ENCODE data around the gene OTOF.
A peak's percentile ranks its signal among the peaks of the same experiment; 100 is the strongest.
"Not testable (repeated sequence)": the region's sequence is repeated elsewhere in the genome, so short reads cannot be mapped to it uniquely, and the experiment has no call there.

OTOF gene

DNA sequence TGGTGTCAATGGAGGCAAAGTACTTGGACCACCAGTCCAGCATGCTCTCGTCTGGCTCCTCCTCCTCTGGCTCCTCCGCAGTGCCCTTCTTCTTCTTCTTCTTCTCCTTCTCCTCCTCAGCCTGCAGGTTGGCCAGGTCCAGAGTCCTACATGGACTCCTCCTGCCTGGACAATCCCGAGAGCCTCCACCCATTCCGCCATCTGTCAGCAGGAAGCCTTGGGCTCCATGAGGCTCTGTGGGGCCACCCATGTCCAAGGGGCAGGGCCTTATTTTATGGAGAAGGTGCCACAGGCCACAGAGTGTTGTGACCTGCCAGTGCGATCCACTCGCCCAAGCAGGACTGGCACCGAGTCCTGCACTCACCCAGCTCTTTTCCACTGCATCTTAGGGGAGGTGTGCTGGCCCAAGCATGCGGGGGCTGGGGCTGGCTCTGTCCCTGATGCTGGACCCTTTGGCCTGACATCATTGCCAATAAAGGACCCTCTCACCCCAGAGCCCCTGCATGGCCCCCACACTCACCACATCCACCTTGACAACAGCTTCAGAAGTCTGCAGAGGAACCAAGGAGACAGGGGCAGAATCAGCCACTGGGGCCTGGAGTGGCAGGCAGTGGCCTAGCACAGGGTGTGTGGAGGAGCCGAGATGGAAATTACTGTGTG lies 7.2 kb downstream of the OTOF start:
- H3K9ac ChIP-seq = no peak overlapping the region
- H3K27me3 ChIP-seq (ENCODE audit: control insufficient read depth, insufficient read depth, low read length) = no peaks in the 10 kb centered on the region
- H3K4me1 ChIP-seq = no peaks in the 10 kb centered on the region
- H3K9me3 ChIP-seq (ENCODE audit: control insufficient read depth, low read length) = no peaks in the 10 kb centered on the region
- H3K27ac ChIP-seq = no peak overlapping the region
- H3K4me3 ChIP-seq (ENCODE audit: low read depth, low read length) = no peak overlapping the region
- no peaks in the 10 kb centered on the region for H3K79me2 ChIP-seq
- no peak overlapping the region for H3K4me2 ChIP-seq (ENCODE audit: low read length)
- TF ChIP-seq, protein P1, sequence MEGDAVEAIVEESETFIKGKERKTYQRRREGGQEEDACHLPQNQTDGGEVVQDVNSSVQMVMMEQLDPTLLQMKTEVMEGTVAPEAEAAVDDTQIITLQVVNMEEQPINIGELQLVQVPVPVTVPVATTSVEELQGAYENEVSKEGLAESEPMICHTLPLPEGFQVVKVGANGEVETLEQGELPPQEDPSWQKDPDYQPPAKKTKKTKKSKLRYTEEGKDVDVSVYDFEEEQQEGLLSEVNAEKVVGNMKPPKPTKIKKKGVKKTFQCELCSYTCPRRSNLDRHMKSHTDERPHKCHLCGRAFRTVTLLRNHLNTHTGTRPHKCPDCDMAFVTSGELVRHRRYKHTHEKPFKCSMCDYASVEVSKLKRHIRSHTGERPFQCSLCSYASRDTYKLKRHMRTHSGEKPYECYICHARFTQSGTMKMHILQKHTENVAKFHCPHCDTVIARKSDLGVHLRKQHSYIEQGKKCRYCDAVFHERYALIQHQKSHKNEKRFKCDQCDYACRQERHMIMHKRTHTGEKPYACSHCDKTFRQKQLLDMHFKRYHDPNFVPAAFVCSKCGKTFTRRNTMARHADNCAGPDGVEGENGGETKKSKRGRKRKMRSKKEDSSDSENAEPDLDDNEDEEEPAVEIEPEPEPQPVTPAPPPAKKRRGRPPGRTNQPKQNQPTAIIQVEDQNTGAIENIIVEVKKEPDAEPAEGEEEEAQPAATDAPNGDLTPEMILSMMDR (IDR thresholded peaks at IDR 0.05) = no peak
- no peak overlapping the region for H2AFZ ChIP-seq
- no peaks in the 10 kb centered on the region for H3K36me3 ChIP-seq (ENCODE audit: control insufficient read depth, insufficient read depth, low read length)

DNA sequence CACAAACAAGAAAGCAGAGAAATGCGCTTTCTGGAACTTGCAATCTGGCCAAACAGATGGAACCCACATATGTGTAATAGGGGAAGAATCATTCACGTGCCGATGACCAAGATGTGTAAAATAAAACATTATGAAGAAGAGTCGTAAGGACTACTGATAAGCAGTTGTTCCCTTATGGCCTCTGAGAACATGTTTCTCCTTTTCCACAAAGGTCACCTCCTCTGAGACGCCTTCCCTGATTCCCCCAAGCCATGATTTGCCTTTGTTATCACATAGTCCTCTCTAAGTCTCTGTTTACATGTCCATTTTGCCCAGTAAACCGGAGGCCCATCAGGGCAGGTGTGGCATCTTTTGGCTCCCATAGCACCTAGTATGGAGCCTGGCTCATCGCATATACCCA lies 8.0 kb downstream of the OTOF start:
- Histone ChIP-seq H3K36me3 (ENCODE audit: control insufficient read depth, insufficient read depth, low read length) (no peaks in the 10 kb centered on the region), H2AFZ (no peak overlapping the region), H3K4me2 (ENCODE audit: low read length) (no peak overlapping the region), H3K79me2 (no peaks in the 10 kb centered on the region), H3K4me1 (no peaks in the 10 kb centered on the region), H3K4me3 (ENCODE audit: low read depth, low read length) (no peak overlapping the region), H3K27ac (no peak overlapping the region), H3K27me3 (ENCODE audit: control insufficient read depth, insufficient read depth, low read length) (no peaks in the 10 kb centered on the region), H3K9me3 (ENCODE audit: control insufficient read depth, low read length) (no peaks in the 10 kb centered on the region), H3K9ac (no peak overlapping the region)
- TF ChIP-seq, protein P1 (IDR thresholded peaks at IDR 0.05) = no peak

DNA sequence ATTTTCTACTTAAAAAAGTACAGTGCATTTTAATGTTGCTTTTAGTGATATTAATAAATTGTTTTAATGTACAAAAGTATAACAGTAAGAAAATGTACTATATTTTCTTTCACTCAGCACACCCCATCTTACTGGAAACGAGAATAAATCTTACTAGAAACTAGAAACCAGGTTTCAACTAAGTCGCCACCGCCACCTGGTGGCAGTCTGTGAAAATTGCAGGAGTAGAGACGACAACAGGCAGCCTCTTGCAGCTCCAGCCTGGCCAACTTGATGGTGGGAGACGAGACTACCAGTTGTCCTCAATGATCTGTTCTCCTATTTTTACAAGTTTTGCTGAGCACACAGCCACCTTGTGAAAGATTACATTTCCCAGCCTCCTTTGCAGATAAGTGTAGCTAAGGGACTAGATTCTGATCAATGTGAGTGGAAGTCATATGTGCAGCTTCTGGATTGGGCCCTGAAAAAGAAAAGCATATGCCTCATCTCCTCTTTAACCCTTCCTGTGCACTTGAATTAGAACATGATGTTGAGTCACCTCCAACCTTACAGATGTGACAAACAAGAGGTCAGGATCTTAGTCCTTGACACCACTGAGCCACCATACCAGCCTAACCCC lies 8.7 kb downstream of the OTOF start:
- TF ChIP-seq, protein P1 (IDR thresholded peaks at IDR 0.05) = peak; percentile 64
- Histone ChIP-seq H3K9me3 (ENCODE audit: control insufficient read depth, low read length) (no peaks in the 10 kb centered on the region), H3K79me2 (no peaks in the 10 kb centered on the region)

DNA sequence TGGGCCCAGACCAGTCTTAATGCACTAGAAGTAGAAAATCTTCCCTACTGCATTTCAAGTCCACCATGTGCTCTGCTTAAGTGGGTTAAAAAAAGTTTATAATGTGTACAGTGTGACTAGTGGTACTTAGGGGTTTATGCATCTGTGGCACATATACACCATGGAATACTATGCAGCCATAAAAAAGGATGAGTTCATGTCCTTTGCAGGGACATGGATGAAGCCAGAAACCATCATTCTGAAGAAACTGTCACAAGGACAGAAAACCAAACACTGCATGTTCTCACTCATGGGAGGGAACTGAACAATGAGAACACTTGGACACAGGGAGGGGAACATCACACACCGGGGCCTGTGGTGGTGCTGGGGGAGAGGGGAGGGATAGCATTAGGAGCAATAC lies 9.4 kb downstream of the OTOF start:
- H3K4me3 ChIP-seq (ENCODE audit: low read depth, low read length); H2AFZ ChIP-seq; H3K27ac ChIP-seq; H3K4me1 ChIP-seq; H3K27me3 ChIP-seq (ENCODE audit: control insufficient read depth, insufficient read depth, low read length); H3K9me3 ChIP-seq (ENCODE audit: control insufficient read depth, low read length); H3K79me2 ChIP-seq; H3K36me3 ChIP-seq (ENCODE audit: control insufficient read depth, insufficient read depth, low read length); H3K4me2 ChIP-seq (ENCODE audit: low read length); H3K9ac ChIP-seq: not testable (repeated sequence)

More for the DNA sequence above, 8.7 kb downstream of the OTOF start:
- H3K4me2 ChIP-seq (ENCODE audit: low read length) = no peak overlapping the region
- no peaks in the 10 kb centered on the region for H3K36me3 ChIP-seq (ENCODE audit: control insufficient read depth, insufficient read depth, low read length)
- no peak overlapping the region for H3K9ac ChIP-seq
- no peaks in the 10 kb centered on the region for H3K4me1 ChIP-seq
- H2AFZ ChIP-seq = no peak overlapping the region
- H3K27me3 ChIP-seq (ENCODE audit: control insufficient read depth, insufficient read depth, low read length) = no peaks in the 10 kb centered on the region
- H3K4me3 ChIP-seq (ENCODE audit: low read depth, low read length) = no peak overlapping the region
- no peak overlapping the region for H3K27ac ChIP-seq

DNA sequence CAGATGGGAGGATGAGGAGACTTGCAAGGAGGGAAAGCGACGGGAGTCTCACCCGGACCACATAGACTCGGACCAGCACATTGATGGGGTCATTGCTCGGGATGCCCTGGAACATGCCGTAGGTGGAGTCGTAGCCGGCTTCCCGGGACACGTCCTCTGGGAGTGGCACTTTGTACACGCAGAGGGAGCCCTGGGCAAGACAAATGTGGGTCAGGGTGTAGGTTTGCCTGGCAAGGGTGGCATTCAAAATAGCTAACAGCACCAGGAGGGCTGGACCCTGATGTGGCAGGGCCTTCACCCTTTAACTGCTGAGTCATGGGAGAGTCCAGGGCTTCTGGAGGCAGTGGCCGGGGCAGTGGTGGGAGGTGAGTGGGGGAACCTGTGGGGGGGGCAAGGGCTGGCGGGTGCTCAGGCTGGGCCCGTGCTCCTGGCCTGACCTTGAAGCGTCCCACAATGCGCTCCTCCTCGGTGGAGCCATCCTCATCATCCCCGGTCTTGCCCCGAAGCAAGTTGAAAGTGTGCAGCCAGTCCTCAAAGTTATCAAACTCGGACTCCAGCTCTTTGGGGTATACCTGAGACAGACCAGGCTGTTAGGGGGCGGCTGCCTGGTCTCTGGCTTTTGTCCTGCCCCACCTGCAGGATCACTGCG lies 11.1 kb downstream of the OTOF start:
- no peak overlapping the region for H3K4me2 ChIP-seq (ENCODE audit: low read length)
- H3K4me3 ChIP-seq (ENCODE audit: low read depth, low read length) = no peak overlapping the region
- TF ChIP-seq, protein P1 (IDR thresholded peaks at IDR 0.05) = no peak
- H3K4me1 ChIP-seq = no peaks in the 10 kb centered on the region
- H3K36me3 ChIP-seq (ENCODE audit: control insufficient read depth, insufficient read depth, low read length) = no peaks in the 10 kb centered on the region
- H3K79me2 ChIP-seq = no peaks in the 10 kb centered on the region
- H3K27me3 ChIP-seq (ENCODE audit: control insufficient read depth, insufficient read depth, low read length) = no peaks in the 10 kb centered on the region
- H3K27ac ChIP-seq = no peak overlapping the region
- H3K9me3 ChIP-seq (ENCODE audit: control insufficient read depth, low read length) = no peaks in the 10 kb centered on the region
- no peak overlapping the region for H3K9ac ChIP-seq
- no peak overlapping the region for H2AFZ ChIP-seq
